Body of pancreas (tissue), 4 donors: ENCODE results near the gene ZNF581.

Source experiments
- CTCF ChIP-seq, 7 experiments: fragments of 450-650 bp in 4 of 7; fragments of 200-600 bp in 3 of 7; sonication (generic) in 3 of 7; IDR thresholded peaks; one replicate each; pipeline ENCODE4 v1.5.1; 2016 to 2019; ENCODE audit warnings: antibody characterized with exemption in 7 of 7
- POLR2A ChIP-seq, 3 donors: fragments of 450-650 bp; IDR thresholded peaks; one replicate each; pipeline ENCODE4 v1.6.1; 2016; ENCODE audit warnings: antibody characterized with exemption in 3 of 3, mild to moderate bottlenecking in 2 of 3

GRCh38 chr19:55671054-55671378, 27.6 kb downstream of the ZNF581 start:
- no peak for TF ChIP-seq CTCF (IDR thresholded peaks at IDR 0.05)
- TF ChIP-seq POLR2A (IDR thresholded peaks at IDR 0.05): no peak
